Measurements from ENCODE around the gene MEAF6. TPM values are rescaled to one million over a fixed set of nuclear protein-coding genes. Genes with fewer than 3 reads are reported as not detected.
A peak's percentile ranks its signal among the peaks of the same experiment; 100 is the strongest.

Gene MEAF6
- total RNA-seq, 2 donors from 2014 or later, result 175 to 252 TPM

GRCh38 chr1:37453647-37454046 is 60.9 kb downstream of the MEAF6 start:
- no peak overlapping the region for H3K27ac ChIP-seq
- no peak for TF ChIP-seq CTCF (IDR thresholded peaks at IDR 0.05)
- no peaks in the 10 kb centered on the region for H3K36me3 ChIP-seq
- no peaks in the 10 kb centered on the region for H3K9me3 ChIP-seq
- no peak for DNase-seq (ENCODE audit: low spot score)
- intact Hi-C loops (cut with DNase I), result loop anchor here (2.0 kb wide), 1 partner anchor 33 kb away; no protein-coding TSS in a partner anchor
- H3K4me3 ChIP-seq, result no peak overlapping the region
- no peaks in the 10 kb centered on the region for H3K4me1 ChIP-seq (replicated peaks)
- H3K27me3 ChIP-seq (replicated peaks; ENCODE audit: insufficient read depth), result no peaks in the 10 kb centered on the region
- 84% methylated on average over 7 of the region's 7 CpGs for WGBS

GRCh38 chr1:37452416-37452815 is 62.1 kb downstream of the MEAF6 start:
- H3K4me1 ChIP-seq (replicated peaks), result no peaks in the 10 kb centered on the region
- DNase-seq (ENCODE audit: low spot score), result no peak
- H3K27ac ChIP-seq, result no peak overlapping the region
- H3K4me3 ChIP-seq, result no peak overlapping the region
- H3K36me3 ChIP-seq, result no peaks in the 10 kb centered on the region
- WGBS, result 81% methylated on average over 6 of the region's 6 CpGs
- TF ChIP-seq CTCF (IDR thresholded peaks at IDR 0.05) (no peak), POLR2A (IDR thresholded peaks at IDR 0.05) (no peak), POLR2AphosphoS5 (IDR thresholded peaks at IDR 0.05) (no peak)
- H3K9me3 ChIP-seq, result no peaks in the 10 kb centered on the region
- intact Hi-C loops (cut with DNase I), result no loop called here
- no peaks in the 10 kb centered on the region for H3K27me3 ChIP-seq (replicated peaks; ENCODE audit: insufficient read depth)

- WGBS, result 27% methylated on average over 5 of the region's 5 CpGs
- TF ChIP-seq POLR2AphosphoS5 (IDR thresholded peaks at IDR 0.05), result no peak
- TF ChIP-seq POLR2A (IDR thresholded peaks at IDR 0.05), result no peak
- TF ChIP-seq CTCF (IDR thresholded peaks at IDR 0.05), result no peak
- H3K27me3 ChIP-seq (replicated peaks; ENCODE audit: insufficient read depth), result no peaks in the 10 kb centered on the region
- no peaks in the 10 kb centered on the region for H3K4me1 ChIP-seq (replicated peaks)
- no peak for DNase-seq (ENCODE audit: low spot score)
- H3K4me3 ChIP-seq, result no peak overlapping the region
- intact Hi-C loops (cut with DNase I), result no loop called here
- H3K27ac ChIP-seq, result no peak overlapping the region
- H3K36me3 ChIP-seq, result no peaks in the 10 kb centered on the region
- H3K9me3 ChIP-seq, result no peaks in the 10 kb centered on the region
Observed at GRCh38 chr1:37449936-37450335, 64.6 kb downstream of the MEAF6 start.

GRCh38 chr1:37448691-37449417 is 65.7 kb downstream of the MEAF6 start:
- H3K27ac ChIP-seq, result no peak overlapping the region
- TF ChIP-seq POLR2A (IDR thresholded peaks at IDR 0.05) (no peak), POLR2AphosphoS5 (IDR thresholded peaks at IDR 0.05) (peak; percentile 32)

GRCh38 chr1:37448185-37448584 is 66.4 kb downstream of the MEAF6 start:
- no peaks in the 10 kb centered on the region for H3K27me3 ChIP-seq (replicated peaks; ENCODE audit: insufficient read depth)
- TF ChIP-seq POLR2AphosphoS5 (IDR thresholded peaks at IDR 0.05), result no peak
- TF ChIP-seq CTCF (IDR thresholded peaks at IDR 0.05), result no peak
- TF ChIP-seq POLR2A (IDR thresholded peaks at IDR 0.05), result no peak
- intact Hi-C loops (cut with DNase I), result no loop called here
- WGBS, result 51% methylated on average over 2 of the region's 2 CpGs
- no peak for DNase-seq (ENCODE audit: low spot score)
- H3K4me1 ChIP-seq (replicated peaks), result no peaks in the 10 kb centered on the region
- H3K36me3 ChIP-seq, result no peaks in the 10 kb centered on the region
- H3K4me3 ChIP-seq, result no peak overlapping the region
- no peaks in the 10 kb centered on the region for H3K9me3 ChIP-seq
- no peak overlapping the region for H3K27ac ChIP-seq

More at GRCh38 chr1:37448691-37449417, 65.7 kb downstream of the MEAF6 start:
- Histone ChIP-seq H3K27me3 (replicated peaks; ENCODE audit: insufficient read depth) (no peaks in the 10 kb centered on the region), H3K4me1 (replicated peaks) (no peaks in the 10 kb centered on the region), H3K4me3 (no peak overlapping the region), H3K36me3 (no peaks in the 10 kb centered on the region), H3K9me3 (no peaks in the 10 kb centered on the region)
- intact Hi-C loops (cut with DNase I), result no loop called here
- peak; percentile 26 for DNase-seq (ENCODE audit: low spot score)
- WGBS, result 36% methylated on average over 15 of the region's 15 CpGs

Data from prostate gland (tissue), 2 donors.